ENCODE results near the gene RGL1. TPM values are rescaled to one million over a fixed set of nuclear protein-coding genes. Genes with fewer than 3 reads are reported as not detected.

The RGL1 gene
- total and polyA plus RNA-seq, 2 donors (not counting 3 experiments of a cell fraction or from before 2014, with no cell fraction given): 19.8 to 35.3 TPM

- no peak for FAIRE-seq
- TF ChIP-seq MYC (IDR thresholded peaks at IDR 0.05; ENCODE audit: low read depth, low read length): no peak
- no peak for TF ChIP-seq GATA2 (IDR thresholded peaks at IDR 0.05; ENCODE audit: insufficient read depth, insufficient read length, low read depth, low read length)
- TF ChIP-seq EZH2 (IDR thresholded peaks at IDR 0.05; ENCODE audit: borderline replicate concordance, low read depth, low read length, severe bottlenecking): no peak
- no peak for TF ChIP-seq CTCF (IDR thresholded peaks at IDR 0.05; ENCODE audit: extremely low read depth in 1 of 2, insufficient read depth in 1 of 2, low read depth in 1 of 2, low read length in 2 of 2)
- TF ChIP-seq POLR2AphosphoS5 (IDR thresholded peaks at IDR 0.05; ENCODE audit: insufficient read depth, low read depth, low read length): no peak
- no peak for TF ChIP-seq MAX (IDR thresholded peaks at IDR 0.05; ENCODE audit: insufficient read depth, insufficient read length)
- no peak for TF ChIP-seq FOS (IDR thresholded peaks at IDR 0.05; ENCODE audit: borderline replicate concordance, insufficient read depth, low read length)
- TF ChIP-seq POLR2A (IDR thresholded peaks at IDR 0.05; ENCODE audit: low read depth, low read length): no peak
- ChIA-PET POLR2A (no interaction called here), CTCF (interaction anchor here (1.1 to 2.3 kb wide), 7 partner anchors 10 to 192 kb away, joined by 3 to 12 read pairs (median 4); no protein-coding TSS in a partner anchor)
- Histone ChIP-seq H3K9ac (replicated peaks; ENCODE audit: extremely low read depth, insufficient read depth, low read length) (no peak overlapping the region), H3K4me3 (replicated peaks in 1 of 3; ENCODE audit: insufficient read depth in 1 of 3, low read depth in 1 of 3, low read length in 3 of 3) (no peak overlapping the region), H3K36me3 (ENCODE audit: control insufficient read depth in 2 of 2, extremely low read depth in 1 of 2, insufficient read depth in 2 of 2, low read length in 2 of 2) (peaks cover 0 to 2% of the 10 kb centered on the region in 2 experiments), H3K4me1 (ENCODE audit: control insufficient read depth, extremely low read depth, insufficient read depth, low read length) (peaks cover 51% of the 10 kb centered on the region), H3K9me1 (replicated peaks; ENCODE audit: control insufficient read depth, extremely low read depth, insufficient read depth, low read length) (no peaks in the 10 kb centered on the region), H4K20me1 (replicated peaks; ENCODE audit: control insufficient read depth, extremely low read depth, insufficient read depth, low read length) (no peaks in the 10 kb centered on the region), H3K27ac (ENCODE audit: insufficient read depth, low read depth, low read length) (peak overlapping the region; percentile 11), H3K27me3 (ENCODE audit: control insufficient read depth in 2 of 2, insufficient read depth in 2 of 2, low read length in 2 of 2) (no peaks in the 10 kb centered on the region), H2AFZ (ENCODE audit: low read depth, low read length) (no peak overlapping the region), H3K79me2 (ENCODE audit: control insufficient read depth, insufficient read depth, low read length) (no peaks in the 10 kb centered on the region), H3K9me3 (replicated peaks; ENCODE audit: control insufficient read depth, insufficient read depth, low read length) (no peaks in the 10 kb centered on the region), H3K4me2 (ENCODE audit: insufficient read depth, low read length) (peak overlapping the region; percentile 67)
- DNase-seq (ENCODE audit: low read depth, low spot score): no peak
- intact Hi-C loops (cut with micrococcal nuclease): no loop called here
- BruUV-seq (replicated peaks): no TSS peak
- dilution Hi-C loops (cut with MboI; ENCODE audit: extremely low pct_ligation_motif_present, low sequenced_read_pairs): no loop called here
Observed at GRCh38 chr1:183847641-183848040, 42.7 kb downstream of the RGL1 start.

Measured in endothelial cell of umbilical vein (primary cell).